GM23338 (cell line): ENCODE measurements around the gene GPR143. TPM values are rescaled to one million over a fixed set of nuclear protein-coding genes. Genes with fewer than 3 reads are reported as not detected.

ENCODE experiments used
- ATAC-seq: fragments of 200-7000 bp; cut with Tn5 transposase; 3 replicates; pipeline ENCODE4 v1.9.1; 2020
- DNase-seq: peaks from one replicate; pipeline ENCODE4 v3.0.0-alpha.2; 2015; ENCODE audit warnings: low spot score
- H2AFZ ChIP-seq: fragments of 200-600 bp; sonication (generic); 2 replicates; pipeline ENCODE4 v1.8.0; 2016; ENCODE audit warnings: antibody characterized with exemption, mild to moderate bottlenecking, moderate library complexity
- H3F3A ChIP-seq: fragments of 200-600 bp; sonication (generic); replicated peaks from 2 replicates; pipeline ENCODE4 v1.8.0; 2017; ENCODE audit warnings: antibody characterized with exemption, mixed run types, low read depth
- H3K27ac ChIP-seq: fragments of 200-600 bp; sonication (generic); 2 replicates; pipeline ENCODE4 v1.6.1; 2016; ENCODE audit warnings: low read depth
- H3K27me3 ChIP-seq: fragments of 200-600 bp; sonication (generic); 2 replicates; pipeline ENCODE4 v1.8.0; 2016; ENCODE audit warnings: mild to moderate bottlenecking, mixed run types, moderate library complexity; ENCODE audit not compliant: insufficient read depth
- H3K36me3 ChIP-seq: fragments of 200-600 bp; sonication (generic); 2 replicates; pipeline ENCODE4 v1.8.0; 2016; ENCODE audit warnings: mild to moderate bottlenecking; ENCODE audit not compliant: insufficient read depth
- H3K4me1 ChIP-seq: fragments of 200-600 bp; sonication (generic); 2 replicates; pipeline ENCODE4 v1.8.0; 2016; ENCODE audit warnings: mild to moderate bottlenecking, moderate library complexity; ENCODE audit not compliant: insufficient read depth
- H3K4me2 ChIP-seq: fragments of 200-600 bp; sonication (generic); 2 replicates; pipeline ENCODE4 v1.7.1; 2017; ENCODE audit warnings: mixed run types
- H3K4me3 ChIP-seq: fragments of 200-600 bp; sonication (generic); 2 replicates; pipeline ENCODE4 v1.6.1; 2016; ENCODE audit warnings: mixed run types
- H3K79me2 ChIP-seq: fragments of 200-600 bp; sonication (generic); replicated peaks from 2 replicates; pipeline ENCODE4 v1.8.0; 2017; ENCODE audit warnings: mild to moderate bottlenecking; ENCODE audit not compliant: insufficient read depth
- H3K9me2 ChIP-seq: fragments of 200-600 bp; sonication (generic); 2 replicates; pipeline ENCODE4 v1.8.0; 2017; ENCODE audit not compliant: insufficient read depth
- H4K20me1 ChIP-seq: fragments of 200-600 bp; sonication (generic); replicated peaks from 2 replicates; pipeline ENCODE4 v1.8.0; 2017; ENCODE audit warnings: mild to moderate bottlenecking; ENCODE audit not compliant: insufficient read depth
- H3K27ac Mint-ChIP-seq: 2 replicates; pipeline ENCODE4 v1.8.0; 2020; ENCODE audit warnings: inconsistent platforms, mild to moderate bottlenecking, moderate library complexity, mixed read lengths
- H3K27me3 Mint-ChIP-seq: 3 replicates; pipeline ENCODE4 v1.8.0; 2022; ENCODE audit warnings: low read depth, mild to moderate bottlenecking, moderate library complexity, mixed read lengths, inconsistent platforms; ENCODE audit not compliant: insufficient read depth, poor library complexity
- H3K36me3 Mint-ChIP-seq: 3 replicates; pipeline ENCODE4 v1.8.0; 2021; ENCODE audit warnings: low read depth, mild to moderate bottlenecking, inconsistent platforms, moderate library complexity, mixed read lengths
- H3K4me1 Mint-ChIP-seq: 3 replicates; pipeline ENCODE4 v1.8.0; 2020; ENCODE audit warnings: mild to moderate bottlenecking, inconsistent platforms, mixed read lengths
- H3K4me3 Mint-ChIP-seq: 3 replicates; pipeline ENCODE4 v1.8.0; 2021; ENCODE audit warnings: moderate library complexity, mild to moderate bottlenecking, inconsistent platforms, mixed read lengths
- H3K9me3 Mint-ChIP-seq: 3 replicates; pipeline ENCODE4 v1.8.0; 2020; ENCODE audit warnings: moderate library complexity, mild to moderate bottlenecking, inconsistent platforms, mixed read lengths
- CREB1 ChIP-seq: fragments of 250-450 bp; sonication (Bioruptor Pico); IDR thresholded peaks from 2 replicates; pipeline ENCODE4 v1.5.0; 2020; ENCODE audit warnings: low read depth, mild to moderate bottlenecking, moderate library complexity
- EZH2phosphoT487 ChIP-seq: fragments of 200-600 bp; sonication (generic); IDR thresholded peaks from one replicate; pipeline ENCODE4 v1.8.1; 2018; ENCODE audit warnings: antibody characterized with exemption; ENCODE audit not compliant: unreplicated experiment
- JUNB ChIP-seq: IDR thresholded peaks from one replicate; pipeline ENCODE4 v1.6.1; 2016; ENCODE audit warnings: antibody characterized with exemption; ENCODE audit not compliant: unreplicated experiment
- STAT1 ChIP-seq: IDR thresholded peaks from one replicate; pipeline ENCODE4 v1.6.1; 2016; ENCODE audit warnings: antibody characterized with exemption; ENCODE audit not compliant: unreplicated experiment
- ZNF331 ChIP-seq: fragments of 250-450 bp; sonication (Bioruptor Pico); IDR thresholded peaks from 2 replicates; pipeline ENCODE4 v1.5.0; 2020; ENCODE audit warnings: low read depth, mild to moderate bottlenecking, moderate library complexity
- polyA plus RNA-seq: library from polyadenylated mRNA; unstranded; fragments of >200 nt; fragmentation: Nextera tagmentation; extraction: Ambion mirVana; gene quantifications from 2 replicates; pipeline ENCODE4 v1.2.1, GENCODE V29; 2016
- total RNA-seq: library from RNA; depleted of rRNA; stranded (reverse); fragments of >200 nt; shearing (Covaris generic); gene quantifications from 2 replicates; pipeline ENCODE4 v1.2.3, GENCODE V29; 2014
- TF ChIP-seq, protein P1 (sequence below): IDR thresholded peaks from one replicate; pipeline ENCODE4 v1.6.1; 2018; ENCODE audit warnings: antibody characterized with exemption; ENCODE audit not compliant: unreplicated experiment
- TF ChIP-seq, protein P2 (sequence below), 2 experiments: fragments of 200-600 bp in 1 of 2; sonication (generic) in 1 of 2; conservative IDR thresholded peaks; 2 replicates each; pipeline versions ENCODE4 v1.5.1 to v1.6.1; 2016 to 2017; ENCODE audit warnings: antibody characterized with exemption in 2 of 2, low read depth in 2 of 2, mild to moderate bottlenecking in 2 of 2, moderate library complexity in 1 of 2
- TF ChIP-seq, protein P3 (sequence below): IDR thresholded peaks from 2 replicates; pipeline ENCODE4 v1.6.1; 2016; ENCODE audit warnings: antibody characterized with exemption

GPR143 gene
- total and polyA plus RNA-seq, 2 experiments from 2014 or later, result 7.4 to 13.0 TPM

DNA sequence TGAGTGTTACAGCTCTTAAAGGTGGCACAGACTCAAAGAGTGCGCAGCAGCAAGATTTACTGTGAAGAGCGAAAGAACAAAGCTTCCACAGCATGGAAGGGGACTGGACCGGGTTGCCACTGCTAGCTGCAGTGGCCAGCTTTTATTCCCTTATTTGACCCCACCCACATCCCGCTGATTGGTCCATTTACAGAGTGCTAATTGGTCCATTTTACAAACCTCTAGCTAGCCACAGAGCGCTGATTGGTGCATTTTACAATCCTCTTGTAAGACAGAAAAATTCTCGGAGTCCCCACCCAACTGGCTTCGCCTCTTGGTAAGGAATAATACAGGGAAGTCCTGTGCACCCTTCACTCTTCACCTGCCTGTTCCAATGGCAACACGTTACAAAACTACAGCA is 18.7 kb upstream of the GPR143 start (continued):
- TF ChIP-seq, protein P1, sequence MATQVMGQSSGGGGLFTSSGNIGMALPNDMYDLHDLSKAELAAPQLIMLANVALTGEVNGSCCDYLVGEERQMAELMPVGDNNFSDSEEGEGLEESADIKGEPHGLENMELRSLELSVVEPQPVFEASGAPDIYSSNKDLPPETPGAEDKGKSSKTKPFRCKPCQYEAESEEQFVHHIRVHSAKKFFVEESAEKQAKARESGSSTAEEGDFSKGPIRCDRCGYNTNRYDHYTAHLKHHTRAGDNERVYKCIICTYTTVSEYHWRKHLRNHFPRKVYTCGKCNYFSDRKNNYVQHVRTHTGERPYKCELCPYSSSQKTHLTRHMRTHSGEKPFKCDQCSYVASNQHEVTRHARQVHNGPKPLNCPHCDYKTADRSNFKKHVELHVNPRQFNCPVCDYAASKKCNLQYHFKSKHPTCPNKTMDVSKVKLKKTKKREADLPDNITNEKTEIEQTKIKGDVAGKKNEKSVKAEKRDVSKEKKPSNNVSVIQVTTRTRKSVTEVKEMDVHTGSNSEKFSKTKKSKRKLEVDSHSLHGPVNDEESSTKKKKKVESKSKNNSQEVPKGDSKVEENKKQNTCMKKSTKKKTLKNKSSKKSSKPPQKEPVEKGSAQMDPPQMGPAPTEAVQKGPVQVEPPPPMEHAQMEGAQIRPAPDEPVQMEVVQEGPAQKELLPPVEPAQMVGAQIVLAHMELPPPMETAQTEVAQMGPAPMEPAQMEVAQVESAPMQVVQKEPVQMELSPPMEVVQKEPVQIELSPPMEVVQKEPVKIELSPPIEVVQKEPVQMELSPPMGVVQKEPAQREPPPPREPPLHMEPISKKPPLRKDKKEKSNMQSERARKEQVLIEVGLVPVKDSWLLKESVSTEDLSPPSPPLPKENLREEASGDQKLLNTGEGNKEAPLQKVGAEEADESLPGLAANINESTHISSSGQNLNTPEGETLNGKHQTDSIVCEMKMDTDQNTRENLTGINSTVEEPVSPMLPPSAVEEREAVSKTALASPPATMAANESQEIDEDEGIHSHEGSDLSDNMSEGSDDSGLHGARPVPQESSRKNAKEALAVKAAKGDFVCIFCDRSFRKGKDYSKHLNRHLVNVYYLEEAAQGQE, result no peak
- TF ChIP-seq CREB1 (CRISPR knock-in tag) (no peak), STAT1 (no peak)
- TF ChIP-seq, protein P2, sequence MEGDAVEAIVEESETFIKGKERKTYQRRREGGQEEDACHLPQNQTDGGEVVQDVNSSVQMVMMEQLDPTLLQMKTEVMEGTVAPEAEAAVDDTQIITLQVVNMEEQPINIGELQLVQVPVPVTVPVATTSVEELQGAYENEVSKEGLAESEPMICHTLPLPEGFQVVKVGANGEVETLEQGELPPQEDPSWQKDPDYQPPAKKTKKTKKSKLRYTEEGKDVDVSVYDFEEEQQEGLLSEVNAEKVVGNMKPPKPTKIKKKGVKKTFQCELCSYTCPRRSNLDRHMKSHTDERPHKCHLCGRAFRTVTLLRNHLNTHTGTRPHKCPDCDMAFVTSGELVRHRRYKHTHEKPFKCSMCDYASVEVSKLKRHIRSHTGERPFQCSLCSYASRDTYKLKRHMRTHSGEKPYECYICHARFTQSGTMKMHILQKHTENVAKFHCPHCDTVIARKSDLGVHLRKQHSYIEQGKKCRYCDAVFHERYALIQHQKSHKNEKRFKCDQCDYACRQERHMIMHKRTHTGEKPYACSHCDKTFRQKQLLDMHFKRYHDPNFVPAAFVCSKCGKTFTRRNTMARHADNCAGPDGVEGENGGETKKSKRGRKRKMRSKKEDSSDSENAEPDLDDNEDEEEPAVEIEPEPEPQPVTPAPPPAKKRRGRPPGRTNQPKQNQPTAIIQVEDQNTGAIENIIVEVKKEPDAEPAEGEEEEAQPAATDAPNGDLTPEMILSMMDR (conservative IDR thresholded peaks at IDR 0.05; ENCODE audit: low read depth in 2 of 2), result no peak

DNA sequence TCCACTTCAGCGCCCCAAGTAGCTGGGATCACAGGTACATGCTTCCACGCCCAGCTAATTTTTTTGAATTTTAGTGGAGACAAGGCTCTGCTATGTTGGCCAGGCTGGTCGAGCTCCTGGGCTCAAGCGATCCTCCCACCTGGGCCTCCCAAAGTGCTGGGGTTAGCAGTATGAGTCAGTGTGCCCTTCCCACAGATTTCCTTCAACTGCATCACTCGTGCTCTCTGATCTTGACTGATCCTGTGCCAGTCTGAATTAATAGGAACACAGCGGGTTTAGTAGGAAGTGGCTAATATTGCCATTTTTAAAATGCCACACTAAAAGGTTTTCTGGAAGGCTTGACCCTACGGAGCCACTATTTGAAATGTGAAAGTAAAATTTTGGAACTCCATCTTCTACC is 16.3 kb upstream of the GPR143 start:
- DNase-seq, result no peak
- Histone ChIP-seq H3K79me2 (peaks cover 25% of the 10 kb centered on the region), H3K4me3 (no peak overlapping the region), H3K4me2 (no peak overlapping the region), H3K36me3 (no peaks in the 10 kb centered on the region), H4K20me1 (no peaks in the 10 kb centered on the region; the same call in 1 of the 2 replicates), H3K27ac (no peak overlapping the region), H3K27me3 (peaks cover 5% of the 10 kb centered on the region; the same call in 1 of the 2 replicates), H3K4me1 (no peaks in the 10 kb centered on the region), H3F3A (no peaks in the 10 kb centered on the region), H2AFZ (no peak overlapping the region), H3K9me2 (no peaks in the 10 kb centered on the region)
- Mint-ChIP-seq H3K4me3 (no peak overlapping the region), H3K27me3 (peaks cover 10% of the 10 kb centered on the region), H3K4me1 (no peaks in the 10 kb centered on the region), H3K27ac (no peak overlapping the region), H3K36me3 (peaks cover 16% of the 10 kb centered on the region; the same call in 1 of the 3 replicates), H3K9me3 (no peaks in the 10 kb centered on the region)
- ATAC-seq, result no peak
- TF ChIP-seq ZNF331 (CRISPR knock-in tag) (no peak), EZH2phosphoT487 (no peak), JUNB (no peak)
- TF ChIP-seq, protein P3, sequence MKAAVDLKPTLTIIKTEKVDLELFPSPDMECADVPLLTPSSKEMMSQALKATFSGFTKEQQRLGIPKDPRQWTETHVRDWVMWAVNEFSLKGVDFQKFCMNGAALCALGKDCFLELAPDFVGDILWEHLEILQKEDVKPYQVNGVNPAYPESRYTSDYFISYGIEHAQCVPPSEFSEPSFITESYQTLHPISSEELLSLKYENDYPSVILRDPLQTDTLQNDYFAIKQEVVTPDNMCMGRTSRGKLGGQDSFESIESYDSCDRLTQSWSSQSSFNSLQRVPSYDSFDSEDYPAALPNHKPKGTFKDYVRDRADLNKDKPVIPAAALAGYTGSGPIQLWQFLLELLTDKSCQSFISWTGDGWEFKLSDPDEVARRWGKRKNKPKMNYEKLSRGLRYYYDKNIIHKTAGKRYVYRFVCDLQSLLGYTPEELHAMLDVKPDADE, result no peak
- TF ChIP-seq, protein P1, result no peak
